ENCODE results near the gene CPE.
A peak's percentile ranks its signal among the peaks of the same experiment; 100 is the strongest.
"Not testable (repeated sequence)": the region's sequence is repeated elsewhere in the genome, so short reads cannot be mapped to it uniquely, and the experiment has no call there.

Gene CPE

DNA sequence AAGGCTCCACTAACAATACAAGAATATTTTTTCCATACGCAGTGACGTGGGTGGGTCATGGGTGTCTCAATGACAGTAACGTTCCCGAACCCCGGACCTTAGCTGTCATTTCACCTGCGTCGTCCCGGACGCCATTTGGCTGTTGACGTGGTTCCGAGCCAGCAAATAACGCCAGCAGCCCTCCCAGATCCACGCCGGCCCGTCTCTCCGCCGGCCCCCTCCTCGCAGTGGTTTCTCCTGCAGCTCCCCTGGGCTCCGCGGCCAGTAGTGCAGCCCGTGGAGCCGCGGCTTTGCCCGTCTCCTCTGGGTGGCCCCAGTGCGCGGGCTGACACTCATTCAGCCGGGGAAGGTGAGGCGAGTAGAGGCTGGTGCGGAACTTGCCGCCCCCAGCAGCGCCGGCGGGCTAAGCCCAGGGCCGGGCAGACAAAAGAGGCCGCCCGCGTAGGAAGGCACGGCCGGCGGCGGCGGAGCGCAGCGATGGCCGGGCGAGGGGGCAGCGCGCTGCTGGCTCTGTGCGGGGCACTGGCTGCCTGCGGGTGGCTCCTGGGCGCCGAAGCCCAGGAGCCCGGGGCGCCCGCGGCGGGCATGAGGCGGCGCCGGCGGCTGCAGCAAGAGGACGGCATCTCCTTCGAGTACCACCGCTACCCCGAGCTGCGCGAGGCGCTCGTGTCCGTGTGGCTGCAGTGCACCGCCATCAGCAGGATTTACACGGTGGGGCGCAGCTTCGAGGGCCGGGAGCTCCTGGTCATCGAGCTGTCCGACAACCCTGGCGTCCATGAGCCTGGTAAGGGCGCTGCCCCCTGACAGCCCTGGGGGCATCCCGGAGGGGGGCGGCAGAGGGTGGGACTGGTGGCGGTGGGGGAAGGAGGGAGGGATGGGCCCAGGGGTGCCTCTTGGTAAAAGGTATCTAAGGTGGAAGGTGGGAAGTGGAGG is at the start of gene CPE:
CPE (plus strand) TSS at position 264 of the 933 bp plus-strand sequence; CDS start at position 478, 214 bp downstream.
- DNase-seq: peak; percentile 68

DNA sequence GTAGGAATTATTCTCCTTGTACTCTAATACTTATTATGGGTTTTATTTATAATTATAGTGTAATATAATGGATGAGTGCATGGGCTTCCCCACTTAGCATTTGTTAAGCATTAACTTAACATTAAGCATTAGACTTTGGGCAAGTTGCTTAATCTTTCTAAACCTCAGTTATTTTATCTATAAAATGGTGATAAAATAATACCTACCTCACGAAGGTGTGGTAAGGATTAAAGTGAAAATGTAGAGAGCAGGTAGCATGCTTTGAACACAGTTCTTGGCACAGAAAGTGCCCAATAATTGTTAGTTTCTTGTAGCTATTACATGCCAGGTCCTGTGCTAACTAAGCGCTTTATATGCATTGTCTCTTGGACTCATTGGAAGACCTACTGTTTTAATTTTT is 48.7 kb upstream of the CPE start:
- DNase-seq: no peak

DNA sequence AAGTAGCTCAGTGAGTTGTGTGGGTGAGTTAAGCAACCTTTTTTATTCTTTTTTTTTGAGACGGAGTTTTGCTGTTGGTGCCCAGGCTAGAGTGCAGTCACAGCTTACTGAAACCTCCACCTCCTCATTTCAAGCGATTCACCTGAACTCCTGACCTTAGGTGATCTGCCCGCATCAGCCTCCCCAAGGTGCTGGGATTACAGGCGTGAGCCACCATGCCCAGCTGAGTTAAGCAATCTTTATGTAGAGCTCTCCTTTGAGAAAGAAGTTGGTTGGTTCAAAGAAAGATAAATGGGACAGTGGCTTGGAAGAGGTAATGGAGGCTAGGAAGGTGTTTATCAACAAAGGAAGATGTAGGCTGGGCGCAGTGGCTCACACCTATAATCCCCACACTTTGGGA is 48.1 kb upstream of the CPE start:
- DNase-seq: no peak

- DNase-seq: no peak
These were observed 47.4 kb upstream of the CPE start for GRCh38 chr4:165331359-165331758.

GRCh38 chr4:165331823-165332222 is 47.0 kb upstream of the CPE start:
- no peak for DNase-seq

DNA sequence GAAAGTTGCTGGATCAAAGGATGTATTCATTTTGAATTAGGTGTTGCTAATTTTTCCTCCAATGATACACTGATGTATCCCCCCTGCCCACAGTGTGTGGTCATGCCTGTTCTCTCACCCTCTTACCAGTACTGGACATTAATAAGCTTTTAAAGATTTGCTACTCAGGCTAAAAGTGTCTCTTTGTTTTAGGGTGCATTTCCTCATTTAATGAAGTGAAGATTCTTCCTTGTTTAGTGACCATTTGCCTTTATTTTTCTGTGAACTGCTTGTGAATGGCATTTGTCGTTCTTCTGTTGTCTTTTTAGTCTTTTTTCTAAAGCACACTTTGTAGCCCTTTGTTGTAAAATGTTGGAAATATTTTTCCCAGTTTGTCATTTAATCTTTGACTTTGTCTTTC is 46.3 kb upstream of the CPE start:
- DNase-seq: no peak

- no peak for DNase-seq
These were observed 43.6 kb upstream of the CPE start for GRCh38 chr4:165335163-165335703.

DNA sequence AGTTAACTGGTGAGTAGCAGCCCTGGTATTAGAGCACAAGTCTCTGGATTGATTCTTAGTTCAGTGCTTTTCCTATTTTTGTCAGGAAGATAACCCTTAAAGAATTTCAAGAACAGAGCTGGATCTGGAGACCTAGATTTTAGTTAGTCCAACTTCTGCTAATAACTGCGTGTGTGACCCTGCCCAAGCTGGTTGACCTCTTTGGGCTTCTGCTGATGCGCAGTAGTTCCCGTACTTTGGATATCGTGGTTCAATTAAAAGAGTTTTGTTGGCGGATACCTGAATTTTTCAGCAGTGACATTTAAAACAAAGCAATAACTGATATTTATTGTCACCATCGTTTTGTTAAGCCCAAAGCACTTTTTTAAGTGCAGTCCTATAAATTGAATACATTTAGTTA is 42.1 kb upstream of the CPE start:
- no peak for DNase-seq

GRCh38 chr4:165342340-165342739 is 36.5 kb upstream of the CPE start:
- DNase-seq: not testable (repeated sequence)

DNA sequence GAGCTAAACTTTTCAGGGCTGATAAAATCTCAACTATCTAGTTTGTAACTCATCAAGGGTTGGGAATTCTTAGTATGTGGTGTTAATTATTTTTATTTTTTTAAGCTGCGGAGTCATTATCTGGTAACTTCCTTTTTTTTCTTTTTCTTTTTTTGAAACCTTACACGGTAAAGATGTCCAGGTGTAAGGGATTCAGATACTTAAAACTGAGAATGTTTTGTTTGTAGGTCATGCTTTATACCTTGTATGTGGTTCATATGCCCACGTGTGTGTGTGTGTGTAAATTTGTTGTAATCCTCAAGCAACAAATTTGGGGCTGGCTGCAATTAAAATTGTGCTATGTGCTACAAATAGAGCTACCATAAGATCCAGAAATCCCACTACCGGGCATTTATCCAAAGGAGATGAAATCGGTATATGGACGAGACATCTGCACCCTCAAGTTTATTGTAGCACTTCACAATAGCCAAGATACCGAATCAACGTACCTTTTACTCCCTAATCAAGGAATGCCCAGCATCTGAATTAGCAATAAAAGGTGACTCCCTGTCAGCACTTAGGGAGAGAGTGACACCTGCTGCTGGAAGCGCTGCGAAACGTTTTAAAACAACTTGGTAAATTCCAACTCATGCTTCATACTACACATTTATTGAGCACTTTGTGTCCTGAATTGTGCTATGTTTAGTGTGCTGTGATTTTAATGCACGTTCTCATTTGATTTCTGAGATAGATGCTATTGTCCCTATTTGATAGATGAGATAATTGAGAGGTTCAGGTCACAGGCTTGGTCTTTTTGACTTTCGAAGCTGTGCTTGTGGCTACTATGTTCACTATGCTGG is 35.2 kb upstream of the CPE start:
- DNase-seq: no peak

DNA sequence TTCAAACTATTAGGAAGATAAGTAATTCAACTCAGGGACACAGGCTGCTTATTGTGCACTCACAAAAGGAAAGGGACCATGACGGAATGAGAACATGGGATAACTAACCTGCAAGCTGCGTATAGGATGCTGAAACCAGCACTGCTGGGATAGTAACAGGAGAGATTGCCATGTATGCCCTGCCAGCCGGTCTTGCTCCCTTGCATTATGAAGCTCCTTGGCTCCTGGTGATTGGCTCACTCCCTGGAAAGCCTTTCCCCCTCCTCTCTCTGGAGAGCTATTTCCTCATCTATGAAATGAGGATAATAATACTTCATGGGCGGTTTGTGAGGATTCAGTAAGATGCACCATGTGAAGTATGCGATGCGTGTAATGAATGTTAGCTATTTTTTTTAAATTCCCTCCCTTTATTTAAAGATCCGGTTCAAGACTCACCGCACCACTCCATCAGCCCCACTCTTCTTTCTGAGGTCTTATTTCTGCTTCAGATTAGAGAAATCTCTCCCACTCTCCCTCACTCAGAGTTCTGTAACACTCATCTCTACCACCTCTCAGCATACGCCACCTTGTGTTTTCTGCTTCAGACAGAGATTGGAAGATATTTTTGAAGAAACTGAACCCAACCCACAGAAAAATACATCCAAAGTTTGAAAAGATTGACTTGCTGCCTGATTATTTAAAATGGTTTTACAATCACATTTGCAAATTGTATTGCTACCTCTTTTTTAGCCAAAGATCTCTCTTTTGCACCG is 33.0 kb upstream of the CPE start:
- DNase-seq: peak; percentile 75

DNA sequence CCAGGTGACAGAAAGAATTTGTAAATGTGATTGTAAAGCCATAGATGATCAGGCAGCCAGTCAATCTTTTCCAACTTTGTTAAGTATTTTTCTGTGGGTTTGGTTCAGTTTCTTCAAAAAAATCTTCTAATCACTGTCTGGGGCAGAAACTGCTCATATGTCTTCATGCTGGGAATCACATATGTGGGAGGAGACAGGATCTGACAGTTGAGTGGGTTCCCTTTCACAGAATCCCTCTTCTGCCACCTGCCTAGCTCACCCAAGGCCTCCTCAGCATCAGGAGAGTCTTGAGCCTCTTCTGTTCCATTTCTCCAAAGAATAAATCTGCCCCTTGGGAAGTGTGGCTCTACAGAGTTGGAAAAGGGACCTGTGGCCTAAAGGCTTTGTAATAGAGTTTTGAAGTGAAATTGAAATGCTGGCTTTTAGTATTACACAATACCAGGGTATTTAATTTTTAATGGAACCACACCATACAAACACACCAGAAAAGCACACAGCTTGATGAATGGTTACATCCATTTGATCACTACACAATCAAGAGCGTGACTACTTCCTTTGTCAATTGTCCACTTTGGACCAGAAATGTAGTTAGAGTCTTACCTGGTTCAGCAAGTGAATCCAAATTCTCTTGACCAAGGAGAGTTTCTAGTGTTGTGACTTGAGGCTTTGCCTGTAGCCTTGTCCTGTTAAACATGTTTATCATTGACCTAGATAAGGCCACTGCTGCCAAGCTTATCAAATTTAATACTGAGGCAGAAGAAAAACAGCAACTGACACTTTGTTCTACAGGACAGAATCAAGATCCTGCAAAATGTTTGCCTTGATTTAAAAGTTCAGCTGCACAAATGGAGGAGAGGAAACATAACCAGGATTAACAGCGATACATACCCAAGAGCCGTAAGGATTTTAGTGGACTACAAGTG is 30.9 kb upstream of the CPE start:
- DNase-seq: no peak

DNA sequence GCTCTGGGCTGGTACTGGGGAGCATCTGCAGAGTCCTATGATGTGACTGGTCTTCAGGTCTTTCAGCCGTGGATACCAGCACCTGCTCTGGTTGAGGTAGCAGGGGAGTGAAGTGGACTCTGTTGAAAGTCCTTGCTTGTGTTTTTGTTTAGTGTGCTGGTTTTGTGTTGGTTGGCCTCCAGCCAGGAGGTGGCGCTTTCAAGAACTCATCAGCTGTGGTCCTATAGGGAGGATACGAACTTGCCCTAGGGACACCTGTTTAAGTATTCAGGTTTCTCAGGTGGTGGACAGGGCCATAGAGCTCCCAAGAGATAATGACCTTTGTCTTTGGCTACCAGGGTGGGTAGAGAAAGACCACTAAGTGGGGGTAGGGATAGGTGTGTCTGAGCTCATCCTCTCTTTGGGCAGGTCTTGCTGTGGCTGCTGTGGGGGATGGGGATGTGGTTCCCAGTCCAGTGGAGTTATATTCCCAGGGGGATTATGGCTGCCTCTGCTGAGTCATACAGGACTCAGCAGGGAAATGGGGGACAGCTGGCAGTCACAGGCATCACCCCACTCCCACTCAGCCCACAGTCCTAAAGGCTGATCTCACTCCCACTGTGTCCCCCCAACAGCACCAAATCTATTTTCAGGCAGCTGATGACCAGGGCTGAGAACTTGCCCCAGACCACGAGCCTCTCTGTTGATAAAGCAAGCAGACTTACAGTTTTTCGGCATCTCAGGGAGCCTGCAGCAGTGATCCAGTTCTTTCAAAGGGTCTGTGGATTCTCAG is 27.3 kb upstream of the CPE start:
- no peak for DNase-seq

GRCh38 chr4:165355900-165356300 is 22.9 kb upstream of the CPE start:
- peak; percentile 26 for DNase-seq

- DNase-seq: no peak
These were observed 19.3 kb upstream of the CPE start for GRCh38 chr4:165359506-165359905.

GRCh38 chr4:165360041-165360695 is 18.6 kb upstream of the CPE start:
- no peak for DNase-seq

- DNase-seq: no peak
These were observed 17.7 kb upstream of the CPE start for GRCh38 chr4:165360985-165361670.

DNA sequence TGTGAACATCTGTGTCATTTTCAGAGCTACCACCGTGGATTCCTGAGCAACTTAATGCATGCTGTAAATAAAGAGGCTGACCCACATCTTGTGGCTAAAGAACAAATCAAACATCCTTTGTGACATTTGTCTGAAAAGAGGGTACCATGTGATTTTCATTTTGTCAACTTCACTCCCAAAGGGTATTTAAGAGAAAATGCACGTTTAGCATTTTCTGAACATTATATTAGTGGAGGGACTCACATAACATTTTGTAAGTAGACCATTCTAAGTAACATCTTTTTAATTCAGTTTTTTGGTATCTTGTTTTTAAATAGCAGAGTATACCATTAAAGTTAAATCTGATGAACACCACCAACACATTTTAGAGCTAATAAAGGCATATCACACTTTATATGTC is 17.0 kb upstream of the CPE start:
- no peak for DNase-seq

DNA sequence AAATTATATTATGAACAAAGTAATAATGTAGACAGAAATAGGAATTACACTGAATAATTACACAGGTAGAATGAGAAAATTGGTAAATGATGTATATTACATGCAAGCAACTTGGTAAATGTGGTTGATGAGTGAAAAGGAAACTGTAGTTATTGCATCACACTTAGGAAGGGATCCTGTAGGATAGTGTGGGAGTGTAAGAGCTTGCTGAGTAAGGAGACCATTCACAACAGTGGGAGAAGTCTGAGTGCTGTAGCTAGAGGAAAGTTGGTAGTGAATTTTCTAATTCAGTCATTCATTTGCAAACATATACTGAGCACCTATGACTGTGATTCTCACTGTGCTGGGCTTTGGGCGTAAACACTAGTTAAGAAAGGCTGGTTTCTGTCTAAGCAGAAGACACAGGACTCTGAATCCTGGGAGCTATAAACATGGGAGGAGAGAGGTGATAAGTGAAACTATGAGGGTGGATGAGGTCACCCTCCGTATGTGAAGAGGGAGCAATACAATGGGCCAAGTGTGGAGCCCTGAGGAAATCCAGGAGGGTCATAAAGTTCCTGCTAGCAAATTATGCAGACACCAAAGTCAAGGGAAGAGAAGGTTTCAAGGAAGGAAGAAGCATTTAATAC is 14.2 kb upstream of the CPE start:
- no peak for DNase-seq

Data from NCI-H2227 treated with DMSO at 0.1 percent for 48 hours (cell line).